DND-41 (cell line): ENCODE data around the gene HOXB8.

ENCODE experiments used
- EZH2 ChIP-seq: IDR thresholded peaks from 3 replicates; pipeline ENCODE4 v1.6.1; 2012; ENCODE audit warnings: borderline replicate concordance, low read depth, mild to moderate bottlenecking, moderate library complexity, low read length, inconsistent platforms; ENCODE audit not compliant: severe bottlenecking
- TF ChIP-seq, protein P1 (sequence below): IDR thresholded peaks from 2 replicates; pipeline ENCODE4 v1.5.1; 2012; ENCODE audit warnings: borderline replicate concordance, low read length, moderate library complexity, mild to moderate bottlenecking; ENCODE audit not compliant: poor library complexity, severe bottlenecking; ENCODE audit errors: extremely low read depth

DNA sequence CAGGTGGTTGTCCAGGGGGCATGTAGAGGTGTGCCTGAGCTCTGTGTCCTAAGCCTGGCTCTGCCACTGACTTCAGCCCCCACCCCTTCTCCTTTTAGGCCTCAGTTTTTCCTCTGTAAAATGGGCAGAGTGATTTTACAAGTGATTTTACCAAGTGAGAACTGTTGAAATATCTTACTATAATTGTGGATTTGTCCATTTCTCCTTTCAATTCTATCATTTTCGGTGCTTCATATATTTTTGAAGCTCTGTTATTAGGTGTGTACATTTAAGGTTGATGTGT, 32.8 kb upstream of the HOXB8 start:
- TF ChIP-seq, protein P1, sequence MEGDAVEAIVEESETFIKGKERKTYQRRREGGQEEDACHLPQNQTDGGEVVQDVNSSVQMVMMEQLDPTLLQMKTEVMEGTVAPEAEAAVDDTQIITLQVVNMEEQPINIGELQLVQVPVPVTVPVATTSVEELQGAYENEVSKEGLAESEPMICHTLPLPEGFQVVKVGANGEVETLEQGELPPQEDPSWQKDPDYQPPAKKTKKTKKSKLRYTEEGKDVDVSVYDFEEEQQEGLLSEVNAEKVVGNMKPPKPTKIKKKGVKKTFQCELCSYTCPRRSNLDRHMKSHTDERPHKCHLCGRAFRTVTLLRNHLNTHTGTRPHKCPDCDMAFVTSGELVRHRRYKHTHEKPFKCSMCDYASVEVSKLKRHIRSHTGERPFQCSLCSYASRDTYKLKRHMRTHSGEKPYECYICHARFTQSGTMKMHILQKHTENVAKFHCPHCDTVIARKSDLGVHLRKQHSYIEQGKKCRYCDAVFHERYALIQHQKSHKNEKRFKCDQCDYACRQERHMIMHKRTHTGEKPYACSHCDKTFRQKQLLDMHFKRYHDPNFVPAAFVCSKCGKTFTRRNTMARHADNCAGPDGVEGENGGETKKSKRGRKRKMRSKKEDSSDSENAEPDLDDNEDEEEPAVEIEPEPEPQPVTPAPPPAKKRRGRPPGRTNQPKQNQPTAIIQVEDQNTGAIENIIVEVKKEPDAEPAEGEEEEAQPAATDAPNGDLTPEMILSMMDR: no peak
- TF ChIP-seq EZH2: no peak
